ENCODE measurements around the gene S100PBP. TPM values are rescaled to one million over a fixed set of nuclear protein-coding genes. Genes with fewer than 3 reads are reported as not detected.
"Not testable (repeated sequence)": the region's sequence is repeated elsewhere in the genome, so short reads cannot be mapped to it uniquely, and the experiment has no call there.

The S100PBP gene
- polyA plus RNA-seq, 3 donors: 6.6 to 17.4 (median 7.1) TPM

- peaks cover 0 to 10% of the 10 kb centered on the region in 2 donors for H3K9me3 ChIP-seq (replicated peaks in 1 of 2; ENCODE audit: control insufficient read depth in 1 of 2, insufficient read depth in 1 of 2, low read length in 2 of 2)
- WGBS (ENCODE audit: insufficient coverage): 73% methylated on average over 1 of the region's 3 CpGs
- H3K4me1 ChIP-seq (ENCODE audit: control insufficient read depth in 1 of 2, insufficient read depth in 2 of 2, low read length in 2 of 2): peaks cover 0 to 5% of the 10 kb centered on the region in 2 donors
- intact Hi-C loops (cut with micrococcal nuclease): no loop called here
- peaks cover 39 to 52% (median 50%) of the 10 kb centered on the region in 3 donors for H3K27me3 Mint-ChIP-seq (ENCODE audit: low read depth in 3 of 3)
- no peak overlapping the region for H3K4me3 Mint-ChIP-seq
- no peak for TF ChIP-seq CTCF (IDR thresholded peaks at IDR 0.05)
- peaks cover 7% of the 10 kb centered on the region for H3K4me1 Mint-ChIP-seq
- no peaks in the 10 kb centered on the region for H3K79me2 ChIP-seq (ENCODE audit: insufficient read depth, low read length)
- H3K4me2 ChIP-seq (replicated peaks; ENCODE audit: extremely low read depth, low read length, poor library complexity, severe bottlenecking): no peak overlapping the region
- peaks cover 32 to 51% of the 10 kb centered on the region in 2 donors for H3K27me3 ChIP-seq (ENCODE audit: control insufficient read depth in 2 of 2, insufficient read depth in 2 of 2, low read length in 2 of 2)
- H3K9me3 Mint-ChIP-seq: peaks cover 0 to 13% (median 8%) of the 10 kb centered on the region in 7 donors
- no peak overlapping the region for H3K4me3 ChIP-seq (replicated peaks in 1 of 3; ENCODE audit: low read depth in 2 of 3, low read length in 3 of 3)
- no peak overlapping the region for H2AFZ ChIP-seq (ENCODE audit: insufficient read depth, low read depth, low read length, poor library complexity, severe bottlenecking)
- DNase-seq: no peak
- H3K27ac Mint-ChIP-seq: no peak overlapping the region
- H3K27ac ChIP-seq (ENCODE audit: low read depth in 1 of 2, low read length in 2 of 2): no peak overlapping the region
- no peaks in the 10 kb centered on the region for H4K20me1 ChIP-seq (ENCODE audit: insufficient read depth, low read length)
- H3K36me3 ChIP-seq (replicated peaks in 1 of 2; ENCODE audit: control insufficient read depth in 1 of 2, insufficient read depth in 2 of 2, low read length in 2 of 2): no peaks in the 10 kb centered on the region
- H3K9ac ChIP-seq (ENCODE audit: insufficient read depth, low read length, poor library complexity, severe bottlenecking): no peak overlapping the region
- H3K36me3 Mint-ChIP-seq: peaks cover 2 to 5% of the 10 kb centered on the region in 2 donors
Observed at GRCh38 chr1:32903991-32904785, 86.7 kb downstream of the S100PBP start.

GRCh38 chr1:32904797-32905196, 87.3 kb downstream of the S100PBP start:
- peaks cover 0 to 5% of the 10 kb centered on the region in 2 donors for H3K4me1 ChIP-seq (ENCODE audit: control insufficient read depth in 1 of 2, insufficient read depth in 2 of 2, low read length in 2 of 2)
- peaks cover 33 to 46% (median 44%) of the 10 kb centered on the region in 3 donors for H3K27me3 Mint-ChIP-seq (ENCODE audit: low read depth in 3 of 3)

GRCh38 chr1:32905588-32905987, 88.1 kb downstream of the S100PBP start:
- H4K20me1 ChIP-seq (ENCODE audit: insufficient read depth, low read length); H3K4me3 ChIP-seq (replicated peaks in 1 of 3; ENCODE audit: low read depth in 2 of 3, low read length in 3 of 3); DNase-seq; H3K36me3 ChIP-seq (replicated peaks in 1 of 2; ENCODE audit: control insufficient read depth in 1 of 2, insufficient read depth in 2 of 2, low read length in 2 of 2); H3K27ac ChIP-seq (ENCODE audit: low read depth in 1 of 2, low read length in 2 of 2); H2AFZ ChIP-seq (ENCODE audit: insufficient read depth, low read depth, low read length, poor library complexity, severe bottlenecking); H3K36me3 Mint-ChIP-seq; H3K4me1 ChIP-seq (ENCODE audit: control insufficient read depth in 1 of 2, insufficient read depth in 2 of 2, low read length in 2 of 2); intact Hi-C loops (cut with micrococcal nuclease); H3K9ac ChIP-seq (ENCODE audit: insufficient read depth, low read length, poor library complexity, severe bottlenecking); H3K4me1 Mint-ChIP-seq; H3K79me2 ChIP-seq (ENCODE audit: insufficient read depth, low read length); H3K4me2 ChIP-seq (replicated peaks; ENCODE audit: extremely low read depth, low read length, poor library complexity, severe bottlenecking); H3K9me3 ChIP-seq (replicated peaks in 1 of 2; ENCODE audit: control insufficient read depth in 1 of 2, insufficient read depth in 1 of 2, low read length in 2 of 2): not testable (repeated sequence)
- Mint-ChIP-seq H3K27ac (peak overlapping the region in 1 of 7 donors; percentile 36), H3K27me3 (ENCODE audit: low read depth in 3 of 3) (peaks cover 25 to 41% (median 36%) of the 10 kb centered on the region in 3 donors), H3K9me3 (peaks cover 0 to 12% (median 8%) of the 10 kb centered on the region in 7 donors), H3K4me3 (peak overlapping the region in 1 of 2 donors; percentile 50)
- 85% methylated on average over 9 of the region's 10 CpGs for WGBS (ENCODE audit: insufficient coverage)
- peaks cover 18 to 37% of the 10 kb centered on the region in 2 donors for H3K27me3 ChIP-seq (ENCODE audit: control insufficient read depth in 2 of 2, insufficient read depth in 2 of 2, low read length in 2 of 2)

More at GRCh38 chr1:32904797-32905196, 87.3 kb downstream of the S100PBP start:
- Mint-ChIP-seq H3K4me1 (peaks cover 7% of the 10 kb centered on the region), H3K27ac (no peak overlapping the region), H3K4me3 (no peak overlapping the region), H3K9me3 (peaks cover 0 to 13% (median 8%) of the 10 kb centered on the region in 7 donors), H3K36me3 (peaks cover 2 to 5% of the 10 kb centered on the region in 2 donors)
- Histone ChIP-seq H3K4me3 (replicated peaks in 1 of 3; ENCODE audit: low read depth in 2 of 3, low read length in 3 of 3) (no peak overlapping the region), H2AFZ (ENCODE audit: insufficient read depth, low read depth, low read length, poor library complexity, severe bottlenecking) (no peak overlapping the region), H3K27ac (ENCODE audit: low read depth in 1 of 2, low read length in 2 of 2) (no peak overlapping the region), H3K79me2 (ENCODE audit: insufficient read depth, low read length) (no peaks in the 10 kb centered on the region), H3K27me3 (ENCODE audit: control insufficient read depth in 2 of 2, insufficient read depth in 2 of 2, low read length in 2 of 2) (peaks cover 26 to 45% of the 10 kb centered on the region in 2 donors), H3K9me3 (replicated peaks in 1 of 2; ENCODE audit: control insufficient read depth in 1 of 2, insufficient read depth in 1 of 2, low read length in 2 of 2) (peaks cover 0 to 10% of the 10 kb centered on the region in 2 donors), H4K20me1 (ENCODE audit: insufficient read depth, low read length) (no peaks in the 10 kb centered on the region), H3K36me3 (replicated peaks in 1 of 2; ENCODE audit: control insufficient read depth in 1 of 2, insufficient read depth in 2 of 2, low read length in 2 of 2) (no peaks in the 10 kb centered on the region), H3K9ac (ENCODE audit: insufficient read depth, low read length, poor library complexity, severe bottlenecking) (no peak overlapping the region), H3K4me2 (replicated peaks; ENCODE audit: extremely low read depth, low read length, poor library complexity, severe bottlenecking) (no peak overlapping the region)
- no peak for DNase-seq
- intact Hi-C loops (cut with micrococcal nuclease): no loop called here
- no peak for TF ChIP-seq CTCF (IDR thresholded peaks at IDR 0.05)
- 80% methylated on average over 1 of the region's 2 CpGs for WGBS (ENCODE audit: insufficient coverage)
